SH-SY5Y (cell line): ENCODE results near the gene PRKRA.

Source experiments
- GATA2 ChIP-seq: IDR thresholded peaks from 2 replicates; pipeline ENCODE4 v1.6.1; 2011; ENCODE audit warnings: mild to moderate bottlenecking, low read depth, low read length
- GATA3 ChIP-seq: IDR thresholded peaks from 2 replicates; pipeline ENCODE4 v1.6.1; 2011; ENCODE audit warnings: low read depth, mild to moderate bottlenecking, low read length, moderate library complexity

- TF ChIP-seq GATA2: no peak
- TF ChIP-seq GATA3: no peak
Observed at GRCh38 chr2:178478439-178479274, 27.7 kb upstream of the PRKRA start, which contains the start of gene FKBP7.
